GM12878 (cell line): ENCODE measurements around the gene WSCD2.

ENCODE experiments used
- CTCF ChIP-seq, 3 experiments: IDR thresholded peaks in 2 of 3; conservative IDR thresholded peaks in 1 of 3; 2 replicates each; pipeline ENCODE4 v1.5.1; 2011; ENCODE audit warnings: low read depth in 3 of 3, low read length in 3 of 3, mild to moderate bottlenecking in 3 of 3, control low read depth in 2 of 3, moderate library complexity in 2 of 3, inconsistent platforms in 1 of 3, mixed read lengths in 1 of 3; ENCODE audit not compliant: control insufficient read depth in 2 of 3, insufficient read depth in 1 of 3; ENCODE audit errors: extremely low read depth in 1 of 3
- EP300 ChIP-seq, 2 experiments: fragments of 150-350 bp in 1 of 2; IDR thresholded peaks; 2 replicates each; pipeline ENCODE4 v1.6.1; 2011 to 2012; ENCODE audit warnings: low read depth in 2 of 2, low read length in 2 of 2, borderline replicate concordance in 1 of 2, improper control_type of control experiment in 1 of 2, inconsistent platforms in 1 of 2; ENCODE audit not compliant: control insufficient read depth in 1 of 2
- POLR2AphosphoS5 ChIP-seq: IDR thresholded peaks from 2 replicates; pipeline ENCODE4 v1.6.1; 2011; ENCODE audit warnings: mild to moderate bottlenecking, low read length, inconsistent platforms
- TAF1 ChIP-seq: IDR thresholded peaks from 2 replicates; pipeline ENCODE4 v1.6.1; 2011; ENCODE audit warnings: mild to moderate bottlenecking, low read depth, low read length, borderline replicate concordance
- YY1 ChIP-seq: IDR thresholded peaks from 2 replicates; pipeline ENCODE4 v1.6.1; 2011; ENCODE audit warnings: low read depth, mild to moderate bottlenecking, low read length

- no peak for TF ChIP-seq YY1
- TF ChIP-seq POLR2AphosphoS5 = no peak
- TF ChIP-seq EP300 (IDR thresholded peaks at IDR 0.05; ENCODE audit: borderline replicate concordance in 1 of 2, control insufficient read depth in 1 of 2, low read depth in 2 of 2, low read length in 2 of 2) = no peak
- no peak for TF ChIP-seq TAF1
- TF ChIP-seq CTCF (IDR thresholded peaks at IDR 0.05 in 2 of 3, conservative IDR thresholded peaks at IDR 0.05 in 1 of 3; ENCODE audit: control insufficient read depth in 2 of 3, extremely low read depth in 1 of 3, insufficient read depth in 1 of 3, low read depth in 3 of 3, low read length in 3 of 3) = no peak
These were observed 45.6 kb downstream of the WSCD2 start for GRCh38 chr12:108174641-108175040.
